Muscle of back (tissue), 11 donors: Measurements from ENCODE around the gene USP6NL. TPM values are rescaled to one million over a fixed set of nuclear protein-coding genes. Genes with fewer than 3 reads are reported as not detected.
A peak's percentile ranks its signal among the peaks of the same experiment; 100 is the strongest.

ENCODE experiments used
- DNase-seq, 3 donors: peaks; one replicate each; pipeline versions ENCODE4 v3.0.0 to v3.0.0-alpha.2; 2013
- polyA plus RNA-seq, 10 donors: library from polyadenylated mRNA; unstranded; fragments of 120-200 nt; gene quantifications; one replicate each; pipeline ENCODE4 v1.2.1, GENCODE V29; 2013; ENCODE audit not compliant: insufficient read length in 10 of 10

USP6NL gene
- polyA plus RNA-seq, 10 donors: 8.3 to 13.6 (median 9.8) TPM

DNA sequence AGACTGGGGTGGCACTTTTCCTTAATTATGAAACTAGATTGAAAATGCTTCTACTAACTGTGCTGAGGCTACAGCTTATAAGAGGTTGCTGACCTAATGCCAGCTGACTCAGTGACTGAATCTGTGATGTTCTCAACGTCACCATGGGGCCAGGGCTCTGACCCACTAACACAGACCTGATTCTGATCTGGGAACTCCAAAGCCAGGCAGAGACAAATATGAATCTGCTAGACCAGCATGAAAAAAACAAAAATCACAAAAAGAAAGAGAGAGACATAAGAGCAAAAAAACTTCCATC is 16.1 kb downstream of the USP6NL start:
- no peak for DNase-seq

DNA sequence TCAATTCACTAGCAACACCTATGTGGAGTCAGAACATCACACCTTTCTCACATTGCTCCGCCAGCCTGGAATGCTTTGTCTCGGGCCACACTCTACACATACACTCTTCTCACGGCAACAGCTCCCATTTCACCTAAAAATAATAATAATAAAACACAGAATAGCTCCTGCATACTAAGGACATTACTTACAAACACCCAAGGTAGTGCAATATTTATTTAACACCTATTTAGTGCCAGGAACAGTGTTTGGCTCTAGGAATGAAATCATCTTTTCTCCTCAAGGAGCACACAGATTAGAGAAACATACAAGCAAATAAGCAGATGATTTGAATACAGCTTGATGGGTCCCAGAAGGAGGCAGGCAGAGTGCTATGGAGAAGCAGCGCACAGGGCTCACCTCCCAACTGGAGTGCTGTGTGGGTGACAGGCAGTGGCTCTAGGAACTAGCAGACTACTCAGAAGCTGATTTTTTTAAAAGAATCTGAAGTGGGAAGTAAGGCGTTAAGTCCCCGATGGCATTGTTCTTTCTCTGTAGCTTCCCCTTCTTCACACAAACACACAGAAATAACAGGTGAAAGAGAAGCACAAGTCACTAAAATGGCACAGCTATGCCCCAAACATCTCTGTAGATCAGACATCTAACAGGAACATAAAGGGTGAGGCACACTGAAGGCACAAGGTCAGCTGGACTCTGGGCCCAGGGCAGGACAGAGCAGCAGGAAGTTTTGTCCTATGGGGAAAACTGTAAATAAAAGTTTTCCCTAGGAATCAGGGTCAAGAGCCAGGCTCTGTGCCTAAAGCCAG is 16.7 kb downstream of the USP6NL start:
- DNase-seq: no peak

DNA sequence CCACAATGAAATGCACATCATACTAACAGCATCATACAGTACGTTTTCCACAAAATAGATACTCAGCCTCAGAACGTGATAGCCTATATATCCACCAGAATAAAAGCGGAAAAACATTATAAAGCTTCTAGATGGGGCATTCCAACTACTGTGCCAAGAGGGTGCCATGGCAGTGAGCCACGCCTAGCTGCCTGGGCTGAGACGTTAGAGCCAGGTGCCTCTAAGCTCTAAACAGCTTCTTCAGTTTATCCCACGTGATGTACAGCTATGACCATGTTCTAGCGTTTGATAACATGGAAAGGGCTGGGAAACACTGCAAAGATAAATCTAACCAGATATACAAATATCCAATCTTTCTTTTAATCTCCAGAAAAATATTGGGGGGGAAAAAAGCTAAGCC is 17.8 kb downstream of the USP6NL start:
- DNase-seq: no peak

DNA sequence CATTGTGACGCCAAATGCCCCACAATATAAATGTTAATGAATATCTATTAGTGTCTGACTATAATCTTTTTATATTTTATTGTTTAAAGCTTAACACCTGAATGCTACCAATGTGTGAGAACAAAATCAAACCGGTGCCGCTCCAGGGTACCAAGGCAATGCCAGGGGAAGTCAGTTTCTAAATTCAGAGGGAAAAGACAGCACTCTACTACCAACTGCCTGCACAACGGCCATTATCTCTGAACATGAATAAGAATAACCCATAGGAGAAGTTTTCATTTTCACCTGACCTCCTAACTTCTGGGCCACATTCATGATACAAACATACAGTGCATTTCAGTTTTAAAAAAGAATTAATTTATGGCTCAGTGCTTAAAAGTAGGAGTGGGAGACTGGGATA is 21.7 kb downstream of the USP6NL start:
- DNase-seq: no peak

DNA sequence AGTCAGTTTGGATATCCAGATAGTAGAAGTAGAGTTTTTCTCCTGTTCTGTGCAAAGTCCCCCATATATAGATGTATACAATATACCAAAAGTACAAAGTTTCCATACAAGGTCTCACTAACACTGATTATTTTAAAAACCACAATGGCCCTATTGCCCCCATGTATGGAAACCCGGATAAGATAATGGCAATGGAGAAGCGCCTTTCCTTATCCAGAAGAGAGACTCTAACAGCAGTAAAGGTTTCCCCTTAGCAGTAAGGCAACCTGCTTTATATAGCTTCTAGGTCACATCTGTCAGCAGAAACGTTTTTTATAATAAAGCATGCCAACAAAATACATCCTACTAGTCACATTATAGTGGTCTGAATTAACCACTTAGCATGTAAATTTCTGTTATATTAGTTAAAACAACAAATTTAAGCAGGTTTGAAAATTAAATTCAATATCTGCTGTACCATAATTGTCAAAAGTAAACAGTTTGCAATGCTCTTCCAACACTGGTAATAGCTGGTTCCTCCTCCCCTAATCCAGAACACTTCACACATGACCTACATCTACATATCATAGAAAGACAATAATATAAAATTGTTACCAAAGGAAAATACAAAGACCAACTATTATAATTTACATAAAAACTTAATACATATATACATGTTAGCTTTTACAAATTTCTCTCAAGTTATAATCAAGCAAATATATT is 22.4 kb downstream of the USP6NL start:
- DNase-seq: no peak

DNA sequence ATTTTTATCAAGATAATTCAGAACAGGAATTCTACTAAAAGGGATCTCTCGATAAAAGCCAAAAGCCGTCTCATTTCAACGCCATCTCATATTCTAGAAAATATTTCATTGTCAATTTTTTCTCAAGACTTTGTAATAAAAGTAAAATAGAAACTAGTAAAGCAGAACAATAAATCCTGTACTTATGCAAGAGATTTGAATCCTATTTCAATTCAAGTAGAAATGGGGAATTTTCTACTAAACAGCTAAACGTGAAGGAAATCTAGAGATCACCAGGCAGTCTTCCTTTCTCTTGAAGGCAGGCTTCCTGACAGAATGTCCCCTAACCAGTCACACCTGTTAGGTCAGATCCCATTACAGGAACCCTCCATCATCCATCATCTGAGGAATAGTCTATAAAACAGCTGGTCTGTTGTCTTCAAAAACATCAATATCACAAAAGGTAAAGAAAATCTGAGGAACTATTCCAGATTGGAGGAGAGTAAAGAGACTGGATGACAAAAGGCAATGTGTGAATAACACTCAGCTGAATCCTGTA is 23.7 kb downstream of the USP6NL start:
- no peak for DNase-seq

DNA sequence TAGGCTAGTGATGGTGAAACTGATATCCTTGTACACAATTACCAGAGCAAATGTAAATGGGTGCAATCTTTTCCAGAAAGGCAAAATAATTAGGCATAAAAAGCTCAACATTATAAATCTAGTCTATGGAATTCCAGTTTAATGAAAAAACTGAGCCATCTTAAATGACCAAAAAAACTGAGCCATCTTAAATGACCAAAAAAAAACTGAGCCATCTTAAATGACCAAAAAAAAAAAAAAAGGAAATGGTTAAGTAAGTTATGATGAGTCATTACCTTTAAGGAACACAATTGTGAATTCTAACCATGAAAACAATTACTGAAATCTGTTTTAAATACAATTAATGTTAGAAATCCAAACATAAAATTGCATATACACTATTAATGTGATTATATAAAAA is 25.3 kb downstream of the USP6NL start:
- DNase-seq: no peak

DNA sequence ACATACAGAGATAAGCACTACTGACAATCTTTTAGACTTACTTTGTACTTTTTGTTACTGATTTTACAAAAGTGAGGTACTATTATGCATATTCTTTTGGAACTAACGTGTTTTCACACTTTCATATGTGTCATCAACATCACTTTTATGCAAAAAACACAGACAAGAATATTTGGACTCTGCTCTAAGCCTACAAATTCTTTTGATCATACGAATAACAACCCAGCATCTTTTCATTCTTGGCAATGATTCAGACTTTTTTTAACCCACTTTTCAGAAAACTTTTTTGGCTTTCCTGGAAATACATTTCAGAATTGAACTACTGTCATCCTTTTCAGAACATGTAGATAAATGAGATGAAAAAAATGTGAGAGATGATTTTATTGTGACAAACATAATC is 30.2 kb downstream of the USP6NL start:
- DNase-seq: no peak

DNA sequence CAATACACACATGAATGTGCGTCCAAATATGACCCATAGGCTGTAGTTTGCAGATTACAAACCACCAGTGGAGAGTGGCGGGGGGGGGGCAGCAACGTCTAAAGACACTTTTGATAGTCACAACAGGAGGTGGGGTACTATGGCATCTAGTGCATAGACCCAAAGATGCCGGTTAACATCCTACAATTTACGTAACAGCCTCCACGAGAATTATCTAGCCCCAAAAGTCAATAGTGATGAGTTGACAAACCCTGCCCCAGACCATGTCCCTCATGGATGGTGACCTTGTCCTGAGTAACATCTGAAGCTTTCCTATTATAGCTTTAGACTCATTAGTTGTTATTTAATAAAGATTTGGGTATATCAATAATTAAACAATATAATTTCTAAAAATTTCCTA is 31.6 kb downstream of the USP6NL start:
- no peak for DNase-seq

DNA sequence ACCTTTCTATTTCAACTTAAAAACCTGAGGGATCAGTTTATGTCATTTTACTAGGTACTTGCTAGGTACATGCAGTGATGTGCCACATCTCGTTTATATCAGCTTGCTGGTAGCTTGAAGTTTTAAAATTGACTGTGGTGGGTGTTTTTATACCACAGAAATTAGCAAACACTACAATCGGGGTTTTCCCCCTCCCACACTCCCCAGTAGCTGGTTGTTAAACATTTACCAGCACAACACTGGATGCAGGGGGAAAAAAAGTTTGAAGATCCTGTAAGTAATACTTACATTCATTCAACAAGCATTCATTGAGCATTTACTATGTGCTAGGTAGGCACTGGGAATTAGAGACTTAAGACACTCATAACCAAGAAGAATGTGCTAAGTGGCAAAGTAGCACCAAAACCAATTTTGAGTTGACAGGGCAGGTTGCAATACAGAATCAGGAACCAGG is 32.6 kb downstream of the USP6NL start:
- DNase-seq: no peak

DNA sequence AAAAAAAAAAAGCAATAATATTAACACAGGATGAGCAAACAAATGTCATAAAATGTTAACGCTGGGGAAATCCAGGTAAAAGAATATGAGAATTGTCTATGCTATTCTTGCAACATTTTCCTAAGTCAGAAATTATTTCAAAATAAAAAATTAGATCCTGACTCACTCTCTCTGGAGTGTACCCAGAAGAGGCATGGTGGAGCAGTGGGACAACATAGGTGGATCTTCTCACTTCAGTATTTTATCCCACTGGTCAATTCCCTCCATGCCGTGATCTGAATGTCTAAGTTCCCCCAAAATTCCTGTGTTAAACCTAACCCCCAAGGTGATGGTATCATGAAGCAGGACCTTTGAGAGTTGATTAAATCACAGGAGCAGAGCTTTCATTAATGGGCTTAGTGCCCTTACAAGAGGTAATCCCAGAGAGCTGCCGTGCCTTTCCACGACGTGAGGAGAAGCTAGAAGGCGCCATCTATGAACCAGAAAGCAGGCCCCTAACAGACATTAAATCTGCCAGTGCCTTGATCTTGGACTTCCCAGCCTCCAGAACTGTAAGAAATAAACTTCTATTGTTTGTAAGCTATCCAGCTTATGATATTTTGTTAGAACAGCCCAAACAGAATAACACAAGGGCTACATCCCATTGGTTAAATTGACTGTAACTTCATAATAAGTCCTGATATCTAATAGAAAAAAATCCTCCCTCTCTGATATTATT is 35.2 kb downstream of the USP6NL start:
- DNase-seq: no peak

DNA sequence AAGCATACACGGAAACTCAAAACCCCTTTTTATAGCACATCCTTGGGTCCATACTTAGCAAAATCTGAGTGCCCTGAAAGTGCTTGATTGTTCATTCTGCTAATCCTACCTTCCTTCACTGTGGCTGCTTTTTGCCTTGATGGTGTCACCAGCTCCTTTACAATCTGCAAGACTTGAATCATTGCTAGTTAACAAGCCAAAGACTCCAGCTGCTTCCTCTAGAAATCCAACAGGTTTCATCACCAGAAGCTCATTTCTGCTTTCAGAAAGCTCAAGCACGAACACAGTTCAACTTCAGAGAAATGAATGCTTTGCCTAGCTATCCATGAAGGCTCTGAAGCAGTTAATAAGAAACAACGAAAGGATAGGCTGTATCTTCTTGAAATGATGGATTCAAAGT is 38.0 kb downstream of the USP6NL start:
- peak in 1 of 3 donors; percentile 24 for DNase-seq

DNA sequence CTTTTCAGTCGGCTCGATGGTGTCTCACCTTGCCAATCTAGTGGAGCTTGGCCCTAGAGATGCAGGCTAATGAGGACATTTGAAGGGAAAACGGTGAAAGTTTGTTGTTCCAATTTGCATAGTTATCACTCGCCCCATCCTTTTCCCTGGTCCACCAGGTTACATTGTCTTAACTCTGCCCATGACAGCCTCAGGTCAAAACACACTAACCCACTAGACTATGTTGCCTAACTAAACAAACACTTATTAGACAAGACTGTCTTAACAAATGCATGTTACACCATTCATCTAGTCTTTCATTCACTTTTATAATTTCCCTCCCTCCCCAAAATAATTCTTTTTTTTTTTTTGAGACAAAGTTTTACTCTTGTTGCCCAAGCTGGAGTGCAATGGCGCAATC is 40.7 kb downstream of the USP6NL start:
- DNase-seq: no peak

DNA sequence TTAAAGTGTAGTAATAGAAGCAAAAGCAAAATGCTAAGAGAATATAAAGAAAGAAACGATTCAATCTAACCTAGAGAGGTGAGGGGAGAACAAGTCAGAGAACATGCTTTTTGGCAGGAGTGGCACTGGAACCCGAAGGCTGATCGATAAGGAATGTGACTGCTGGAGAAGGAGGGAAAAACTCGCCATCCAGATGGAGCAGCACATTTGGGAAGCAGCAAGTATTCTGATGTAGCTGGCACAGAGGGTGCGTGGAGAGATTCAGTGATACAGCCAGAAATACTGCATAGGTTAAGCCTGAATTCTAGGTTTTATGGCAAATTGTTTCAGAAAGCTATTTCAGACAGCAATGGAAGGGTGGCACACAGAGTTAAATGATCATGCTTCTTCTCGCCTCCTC is 42.0 kb downstream of the USP6NL start:
- DNase-seq: no peak

DNA sequence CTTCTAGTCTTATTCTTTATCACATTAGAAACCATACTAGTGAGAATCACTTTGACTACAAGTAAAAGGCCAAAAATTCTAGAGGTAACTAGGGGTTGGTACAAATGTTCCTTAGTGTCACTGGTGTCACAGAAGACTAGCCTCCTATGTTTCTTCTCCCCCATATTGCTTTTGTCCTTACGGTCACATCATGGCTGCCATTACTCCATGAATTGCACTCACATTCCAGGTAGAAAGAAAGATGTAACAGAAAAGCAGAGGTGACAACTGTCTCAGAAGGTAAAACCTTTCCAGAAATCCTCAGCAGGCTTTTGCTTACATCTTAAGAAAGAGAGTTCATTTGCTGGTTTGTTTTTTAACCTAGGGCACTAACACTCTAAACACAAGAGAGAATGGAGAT is 42.9 kb downstream of the USP6NL start:
- DNase-seq: no peak

DNA sequence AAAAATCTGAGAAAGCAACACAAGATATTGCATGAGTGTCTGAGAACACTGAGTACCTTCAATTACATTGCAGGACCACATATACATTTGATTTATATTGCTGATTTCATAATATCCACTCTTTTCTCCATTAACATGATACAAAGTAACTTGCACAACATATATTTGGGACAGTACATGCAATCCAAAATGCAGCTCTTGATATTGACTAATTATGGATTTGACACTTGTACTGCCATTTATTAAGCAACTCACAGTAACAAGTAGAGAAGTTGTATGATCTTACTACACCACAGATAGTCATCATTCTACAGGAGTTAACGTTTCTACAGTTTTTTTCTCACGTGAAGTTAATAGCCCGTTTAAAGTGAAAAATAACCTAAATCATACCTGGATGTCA is 46.7 kb downstream of the USP6NL start:
- DNase-seq: no peak

DNA sequence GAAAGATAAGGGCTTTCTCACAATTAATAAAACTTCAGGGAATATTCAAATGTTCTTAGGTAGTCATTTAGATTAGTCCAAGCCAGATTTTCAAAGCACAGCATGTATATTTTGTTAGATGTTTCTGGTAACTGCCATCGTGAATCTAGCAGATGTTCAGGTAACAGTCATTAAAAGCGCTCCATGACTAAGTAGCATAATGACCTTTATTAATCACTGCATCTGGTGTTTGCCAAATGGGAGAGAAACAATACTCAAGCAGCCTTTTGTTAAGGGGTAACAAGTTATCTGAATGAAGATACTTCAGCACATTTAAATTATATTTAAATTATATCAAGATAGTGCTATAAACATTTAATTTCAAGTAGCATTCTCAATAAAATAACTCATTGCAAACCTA is 47.5 kb downstream of the USP6NL start:
- DNase-seq: no peak

DNA sequence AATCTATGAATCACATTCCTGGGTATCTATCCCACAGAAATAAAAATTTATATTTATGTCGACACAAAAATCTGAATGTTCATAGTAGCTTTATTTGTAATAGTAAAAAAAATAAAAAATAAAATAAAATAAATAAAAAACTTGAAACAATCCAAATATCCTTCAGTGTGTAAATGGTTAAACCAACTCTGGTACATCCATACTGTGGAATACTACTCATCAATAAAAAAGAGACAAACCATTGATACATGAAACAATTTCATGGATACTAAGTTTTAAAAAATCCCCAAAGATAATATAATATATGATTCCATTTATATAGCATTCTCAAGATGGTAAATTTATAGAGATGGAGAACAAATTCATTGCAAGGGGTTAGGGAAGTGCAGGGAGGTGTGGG is 48.6 kb downstream of the USP6NL start:
- no peak for DNase-seq

DNA sequence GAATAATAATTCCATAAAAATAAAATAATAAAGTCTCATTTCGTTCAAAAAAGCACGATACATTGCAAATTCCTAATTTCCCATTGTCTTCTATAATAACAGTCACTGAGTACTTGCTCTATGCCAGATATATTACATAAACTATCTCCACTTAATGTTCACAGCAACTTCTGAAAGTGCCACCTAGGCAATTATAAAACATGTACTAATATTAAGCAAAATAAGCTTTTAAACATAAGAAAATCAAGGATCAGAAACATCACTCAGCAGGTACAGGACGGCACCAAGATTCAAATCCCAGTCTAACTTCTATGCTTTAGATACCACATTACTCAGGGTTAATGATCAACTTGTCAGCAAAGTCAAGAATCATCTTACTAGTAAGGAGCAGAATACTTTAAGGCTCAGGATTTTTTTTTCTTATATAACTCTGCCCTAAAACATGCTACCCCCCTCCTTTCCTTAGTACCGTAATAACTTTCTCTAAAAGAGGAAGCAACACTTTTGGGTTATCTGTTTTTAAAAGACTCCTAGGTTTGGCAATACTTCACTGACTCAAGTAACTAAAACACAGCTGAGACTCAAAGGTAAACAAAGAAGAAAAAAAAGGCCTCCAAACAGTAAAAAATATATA is 51.3 kb downstream of the USP6NL start:
- DNase-seq: no peak

DNA sequence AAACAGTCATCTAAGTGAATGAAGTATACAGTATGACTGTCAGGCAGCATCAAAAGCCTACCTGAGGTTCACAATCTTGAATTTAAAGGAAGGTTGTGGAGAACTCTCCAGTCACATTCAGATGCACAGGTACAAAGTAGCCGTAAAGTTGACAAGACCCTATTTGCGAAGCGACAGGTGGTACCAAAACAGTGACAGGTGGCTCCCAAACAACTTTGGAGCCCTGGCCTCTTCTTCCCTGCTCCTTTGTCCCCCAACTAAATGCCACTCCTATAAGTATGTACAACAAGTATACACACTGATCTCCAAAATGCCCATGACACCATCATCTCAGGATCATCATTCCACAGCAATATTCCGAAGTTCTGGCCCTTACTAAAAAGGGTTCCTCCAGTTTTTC is 53.5 kb downstream of the USP6NL start:
- no peak for DNase-seq

DNA sequence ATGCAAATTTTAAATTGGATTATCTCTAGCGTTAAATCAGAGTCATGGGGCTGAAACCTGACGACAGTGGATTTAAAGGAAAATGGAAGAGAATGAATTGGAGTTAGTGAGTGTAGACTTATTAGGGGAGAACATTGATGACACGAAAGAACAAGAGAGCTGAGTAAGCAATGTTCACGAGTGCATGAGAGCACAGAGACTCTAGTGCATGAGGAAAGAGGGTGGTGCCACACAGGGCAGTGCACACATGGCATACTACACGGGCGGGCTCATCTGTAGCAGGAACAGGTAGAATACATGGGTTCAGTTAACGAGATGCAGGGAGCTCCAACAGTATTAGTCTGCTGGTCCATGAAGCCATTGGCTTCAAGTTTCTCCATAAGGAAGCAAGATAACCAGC is 53.9 kb downstream of the USP6NL start:
- no peak for DNase-seq

DNA sequence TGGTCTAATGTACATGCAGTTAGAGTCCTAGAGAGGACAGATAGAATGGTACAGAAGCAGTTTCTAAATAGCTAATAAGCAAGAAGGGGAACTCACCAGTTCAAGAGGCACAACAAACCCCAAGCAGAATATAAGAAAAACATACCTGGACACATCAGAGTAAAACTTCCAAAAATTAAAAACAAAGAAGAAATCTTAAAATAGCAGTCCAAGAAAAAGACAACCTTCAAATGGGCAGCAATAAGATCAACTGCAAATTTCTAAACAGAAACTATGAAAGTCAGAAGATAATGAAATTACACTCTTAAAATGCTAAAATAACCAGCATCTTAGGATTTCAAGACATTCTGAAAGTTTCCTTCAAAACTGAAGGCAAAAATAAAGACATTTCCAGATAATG is 55.9 kb downstream of the USP6NL start:
- no peak for DNase-seq
